ENCODE results near the gene CXADR.
A peak's percentile ranks its signal among the peaks of the same experiment; 100 is the strongest.

CXADR gene

GRCh38 chr21:17536381-17536780, 23.5 kb downstream of the CXADR start:
- no peak for TF ChIP-seq CTCF (conservative IDR thresholded peaks at IDR 0.05)
- H3K27ac ChIP-seq = peak overlapping the region; percentile 12; the same call in 1 of the 2 replicates

- TF ChIP-seq CTCF (conservative IDR thresholded peaks at IDR 0.05) = no peak
- H3K27ac ChIP-seq = peak overlapping the region; percentile 12
Measured at GRCh38 chr21:17537299-17537698, 24.5 kb downstream of the CXADR start.

- no peak for TF ChIP-seq CTCF (conservative IDR thresholded peaks at IDR 0.05)
- H3K27ac ChIP-seq = no peak overlapping the region
Measured at GRCh38 chr21:17538576-17538975, 25.7 kb downstream of the CXADR start.

- H3K27ac ChIP-seq = no peak overlapping the region
- TF ChIP-seq CTCF (conservative IDR thresholded peaks at IDR 0.05) = no peak
Measured at GRCh38 chr21:17539323-17539722, 26.5 kb downstream of the CXADR start.

GRCh38 chr21:17539743-17540341, 27.0 kb downstream of the CXADR start:
- H3K27ac ChIP-seq = no peak overlapping the region
- TF ChIP-seq CTCF (conservative IDR thresholded peaks at IDR 0.05) = no peak

- no peak for TF ChIP-seq CTCF (conservative IDR thresholded peaks at IDR 0.05)
- no peak overlapping the region for H3K27ac ChIP-seq
Measured at GRCh38 chr21:17540530-17540929, 27.7 kb downstream of the CXADR start.

GRCh38 chr21:17542371-17543011, 29.6 kb downstream of the CXADR start:
- TF ChIP-seq CTCF (conservative IDR thresholded peaks at IDR 0.05) = no peak
- peak overlapping the region; percentile 60 for H3K27ac ChIP-seq
